NCI-H2196 treated with DMSO at 0.1 percent for 48 hours (cell line): Measurements from ENCODE around the gene EHMT1.
A peak's percentile ranks its signal among the peaks of the same experiment; 100 is the strongest.

Experiments
- DNase-seq: peaks from one replicate; lab custom pipeline; 2025; ENCODE audit not compliant: unreplicated experiment; lab: John Stamatoyannopoulos, UW

The EHMT1 gene

GRCh38 chr9:137781906-137782585 lies 163.2 kb downstream of the EHMT1 start:
- no peak for DNase-seq

- DNase-seq, result no peak
Observed at GRCh38 chr9:137783521-137783920, 164.7 kb downstream of the EHMT1 start.

DNA sequence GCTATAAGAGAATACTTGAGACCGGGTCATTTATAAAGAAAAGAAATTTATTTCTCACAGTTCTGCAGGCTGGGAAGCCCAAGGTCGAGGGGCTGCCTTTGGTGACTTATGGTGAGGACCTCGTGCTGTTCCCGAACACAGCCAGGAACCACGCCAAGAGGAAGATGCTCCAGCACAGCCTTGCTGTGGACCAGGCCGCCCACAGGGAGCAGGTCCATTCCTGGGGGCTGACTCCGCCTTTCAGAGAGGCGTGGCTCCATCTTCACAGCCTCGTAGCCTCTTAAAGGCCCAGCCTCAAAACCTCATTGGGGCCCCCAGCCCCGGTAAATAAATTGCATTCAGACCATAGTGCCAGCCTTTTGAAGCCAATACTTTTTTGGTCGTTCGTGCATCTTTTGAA lies 165.2 kb downstream of the EHMT1 start:
- no peak for DNase-seq

DNA sequence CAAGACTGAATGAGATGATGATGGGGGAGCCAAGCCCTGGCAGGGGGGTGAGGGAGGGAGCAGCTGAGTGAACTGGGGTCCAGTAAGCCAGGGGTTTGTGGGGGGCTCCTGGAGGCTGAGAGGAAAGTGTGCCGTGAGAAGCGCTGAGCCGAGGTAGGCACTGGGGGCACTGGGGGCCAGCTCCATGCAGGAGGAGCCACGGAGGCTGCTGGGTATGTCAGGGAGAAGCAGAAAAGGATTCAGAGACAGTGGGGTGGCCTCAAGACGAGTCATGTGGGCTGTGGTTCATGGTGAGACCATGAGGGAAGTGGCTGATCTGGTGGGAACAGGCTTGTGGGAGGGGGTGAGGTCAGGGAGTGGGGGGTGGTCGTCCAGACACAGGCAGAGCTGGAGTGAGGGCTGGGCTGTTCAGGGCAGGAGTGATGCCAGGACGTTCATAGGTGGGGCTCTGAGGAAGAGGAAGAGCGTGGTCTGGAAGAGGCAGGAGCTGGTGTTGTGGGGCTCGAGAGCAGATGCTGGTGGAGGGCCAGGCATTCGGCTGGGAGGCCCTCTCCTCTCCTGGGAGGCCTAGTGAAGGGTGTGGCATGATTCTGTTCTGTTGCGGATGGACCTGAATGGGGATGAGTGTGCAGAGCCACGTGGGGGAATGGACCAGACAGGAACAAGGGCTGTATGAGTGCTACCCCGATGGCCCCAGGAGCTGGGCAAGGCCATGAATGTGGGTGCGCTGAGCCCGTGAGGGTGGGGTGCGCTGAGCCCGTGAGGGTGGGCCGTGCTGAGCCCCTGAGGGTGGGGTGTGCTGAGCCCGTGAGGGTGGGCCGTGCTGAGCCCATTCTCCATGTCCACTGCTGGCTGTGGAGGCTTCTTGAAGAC lies 166.1 kb downstream of the EHMT1 start:
- DNase-seq, result no peak

DNA sequence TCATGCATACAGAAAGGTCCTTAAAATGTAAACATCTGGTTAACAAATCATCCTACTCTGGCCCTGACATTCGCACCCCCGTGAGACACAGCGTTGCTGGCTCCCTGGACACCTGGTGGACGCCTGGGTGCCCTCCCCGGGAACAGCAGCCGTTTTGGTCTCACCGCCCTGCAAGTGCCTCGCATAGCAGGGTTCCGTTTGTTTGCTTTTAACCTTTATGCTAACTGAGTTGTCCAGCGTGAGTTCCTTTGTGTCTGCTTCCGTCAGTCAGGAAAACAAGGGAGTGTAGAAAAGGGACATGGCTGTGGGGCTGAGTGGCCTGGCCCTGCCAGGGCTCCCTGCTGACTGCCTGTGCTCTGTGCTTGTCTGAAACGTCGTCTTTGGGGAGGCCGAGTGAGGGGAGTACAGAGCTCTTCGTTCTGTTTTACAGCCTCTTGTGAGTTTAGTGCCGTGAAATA lies 166.9 kb downstream of the EHMT1 start:
- peak; percentile 11 for DNase-seq

DNA sequence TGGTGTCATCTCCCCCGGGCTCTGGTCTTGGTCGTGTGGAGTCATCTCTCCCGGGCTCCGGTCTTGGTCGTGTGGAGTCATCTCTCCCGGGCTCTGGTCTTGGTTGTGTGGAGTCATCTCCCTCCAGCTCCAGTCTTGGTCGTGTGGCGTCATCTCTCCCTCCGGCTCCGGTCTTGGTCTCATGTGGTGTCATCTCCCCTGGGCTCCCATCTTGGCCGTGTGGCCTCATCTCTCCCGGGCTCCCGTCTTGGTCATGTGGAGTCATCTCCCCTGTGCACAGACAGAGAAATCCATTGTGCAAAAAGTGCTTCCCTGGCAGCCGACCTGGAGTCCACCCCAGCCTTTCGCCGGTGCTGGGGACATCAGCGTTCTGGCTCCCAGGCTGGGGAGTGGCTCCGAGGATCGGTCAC lies 167.7 kb downstream of the EHMT1 start:
- no peak for DNase-seq

DNA sequence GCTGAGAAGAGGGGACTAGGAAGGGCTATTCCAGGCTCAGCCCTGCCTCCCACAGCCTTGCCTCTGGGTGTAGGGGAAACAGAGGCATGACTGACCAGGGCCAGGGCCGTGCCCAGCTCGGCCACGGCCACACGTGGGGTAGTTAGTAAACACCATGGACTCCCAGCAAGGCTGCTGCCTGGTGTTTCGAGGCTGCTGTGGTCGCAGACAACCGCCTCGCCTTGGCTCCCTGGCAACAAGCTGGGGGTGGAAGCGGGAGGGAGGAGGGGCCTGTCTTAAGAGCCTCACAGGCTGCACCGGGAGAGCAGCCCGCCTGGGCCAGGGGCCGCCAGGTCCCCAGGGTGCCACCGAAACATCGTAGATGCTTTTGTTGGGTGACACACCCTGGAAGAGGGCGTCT lies 168.6 kb downstream of the EHMT1 start:
- no peak for DNase-seq

DNA sequence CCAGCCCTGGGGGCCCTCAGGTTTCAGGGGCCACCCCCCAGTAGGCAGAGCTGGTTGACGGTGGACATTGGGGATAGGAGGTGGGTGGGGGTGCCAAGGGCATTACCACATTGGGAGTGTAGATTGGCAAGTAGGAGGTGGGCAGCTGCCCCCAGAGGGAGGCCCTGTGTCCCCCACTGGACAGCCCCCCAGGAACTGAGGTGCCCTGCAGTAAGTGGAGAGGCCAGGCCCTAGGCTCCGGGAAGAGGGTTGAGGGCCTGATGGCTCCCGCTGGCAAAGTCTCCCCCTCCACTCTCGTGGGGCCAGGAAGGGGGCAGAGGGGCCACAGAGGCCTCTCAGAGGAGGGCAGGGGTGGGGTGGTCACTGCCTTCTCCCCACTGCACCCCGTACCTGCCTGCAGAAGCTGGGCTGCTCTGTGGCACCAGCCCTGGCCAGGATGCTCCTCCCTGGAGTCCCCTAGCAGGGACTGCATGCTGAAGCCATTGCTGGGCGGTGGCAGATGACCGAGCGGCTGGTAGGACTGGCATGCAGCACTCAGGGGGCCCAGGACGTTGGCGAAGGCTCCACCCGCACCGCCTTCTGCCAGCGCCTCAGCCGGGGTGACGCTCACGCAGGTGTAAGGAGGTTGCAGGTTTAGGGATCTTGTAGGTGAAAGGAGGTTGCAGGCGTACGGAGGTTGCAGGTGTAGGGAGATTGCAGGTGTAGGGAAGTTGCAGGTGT lies 169.1 kb downstream of the EHMT1 start:
- no peak for DNase-seq

DNA sequence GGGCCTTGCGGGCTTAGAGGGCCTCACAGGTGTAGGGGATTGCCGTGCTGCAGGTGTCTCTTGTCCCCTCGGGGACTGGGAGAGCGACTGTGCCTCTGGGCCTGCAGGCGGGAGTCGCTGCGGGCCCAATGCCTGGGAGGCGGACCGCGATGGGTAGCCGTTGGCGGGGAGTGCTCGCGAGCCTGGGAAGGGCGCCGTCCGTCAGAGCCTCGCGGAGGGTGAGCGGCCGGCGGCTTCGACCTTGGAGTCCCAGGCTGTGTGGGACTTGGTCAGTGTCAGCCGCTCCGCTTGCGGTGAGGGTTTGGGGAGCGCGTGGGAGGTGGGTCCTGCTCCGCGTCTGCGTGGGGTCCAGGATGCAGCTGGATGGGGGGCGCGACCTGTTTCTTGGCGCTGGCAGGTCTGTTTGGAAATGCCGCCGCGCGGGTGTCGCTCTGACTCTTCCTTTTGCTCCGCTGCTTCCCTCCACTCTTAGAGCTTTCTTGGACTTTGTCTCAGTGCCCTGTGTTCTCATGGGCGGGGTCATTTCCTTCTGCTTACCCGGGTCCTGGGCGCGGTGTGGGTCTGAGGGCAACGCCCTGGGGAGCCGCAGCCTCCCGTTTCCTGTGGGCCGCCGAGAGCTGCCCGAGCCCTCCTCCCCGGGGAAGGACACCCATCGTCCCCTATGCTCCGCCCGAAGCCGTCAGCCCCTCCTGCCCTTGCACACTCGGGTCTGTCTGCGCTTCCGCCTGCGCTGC lies 169.9 kb downstream of the EHMT1 start:
- no peak for DNase-seq

DNA sequence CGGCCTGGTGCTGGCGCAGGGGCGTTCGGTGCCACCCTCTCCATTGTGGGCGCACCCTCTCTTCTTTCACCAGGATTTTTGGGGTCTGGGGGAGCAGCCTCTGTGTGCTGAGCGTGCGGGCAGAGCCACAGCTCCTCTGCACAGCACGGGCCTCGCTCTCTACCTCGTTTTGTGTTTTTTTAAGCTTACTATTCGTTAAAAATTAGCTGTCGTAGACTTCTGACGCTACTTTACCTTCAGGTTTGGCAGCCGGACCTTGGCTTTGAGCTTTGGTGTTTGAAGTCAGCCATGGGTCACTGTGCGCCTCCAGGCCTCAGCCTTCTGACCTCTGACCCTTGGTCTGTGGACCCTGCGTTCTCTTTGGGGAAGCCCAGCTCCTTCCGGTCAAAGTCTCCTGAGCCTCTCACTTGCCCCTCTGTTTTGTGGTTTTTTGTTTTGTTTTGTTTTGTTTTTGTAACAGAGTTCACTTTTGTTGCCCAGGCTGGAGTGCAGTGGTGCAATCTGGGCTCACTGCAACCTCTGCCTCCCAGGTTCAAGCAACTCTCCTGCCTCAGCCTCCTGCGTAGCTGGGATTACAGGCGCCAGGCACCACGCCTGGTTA lies 170.6 kb downstream of the EHMT1 start:
- no peak for DNase-seq

- no peak for DNase-seq
Observed at GRCh38 chr9:137791947-137792346, 173.1 kb downstream of the EHMT1 start.

DNA sequence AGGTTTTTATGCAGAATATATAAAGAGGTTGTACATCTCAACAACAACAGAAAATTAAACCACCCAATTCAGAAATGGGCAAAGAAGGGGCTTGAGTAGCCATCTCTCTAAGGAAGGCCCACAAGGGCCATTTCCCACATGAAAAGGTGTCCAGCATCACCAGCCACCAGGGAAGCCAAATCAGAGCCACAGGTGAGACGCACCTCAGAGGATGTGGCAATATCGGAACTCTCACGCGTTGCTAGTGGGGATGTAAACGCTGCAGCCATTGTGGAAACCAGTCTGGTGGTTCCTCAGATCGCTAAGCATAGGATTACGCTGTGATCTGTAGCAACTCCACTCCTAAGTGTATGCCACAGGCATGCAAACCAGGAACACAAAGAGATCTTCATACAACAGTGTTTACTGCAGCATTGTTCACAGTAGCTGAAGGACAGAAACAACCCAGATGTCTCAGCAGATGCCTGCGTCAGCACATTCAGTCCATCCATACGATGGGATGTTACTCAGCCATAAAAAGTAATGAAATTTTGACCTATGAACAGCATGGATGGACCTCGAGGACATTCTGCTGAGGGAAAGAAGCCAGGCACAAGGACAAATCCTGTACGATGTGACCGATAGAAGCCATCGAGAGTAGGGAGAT lies 174.5 kb downstream of the EHMT1 start:
- no peak for DNase-seq

DNA sequence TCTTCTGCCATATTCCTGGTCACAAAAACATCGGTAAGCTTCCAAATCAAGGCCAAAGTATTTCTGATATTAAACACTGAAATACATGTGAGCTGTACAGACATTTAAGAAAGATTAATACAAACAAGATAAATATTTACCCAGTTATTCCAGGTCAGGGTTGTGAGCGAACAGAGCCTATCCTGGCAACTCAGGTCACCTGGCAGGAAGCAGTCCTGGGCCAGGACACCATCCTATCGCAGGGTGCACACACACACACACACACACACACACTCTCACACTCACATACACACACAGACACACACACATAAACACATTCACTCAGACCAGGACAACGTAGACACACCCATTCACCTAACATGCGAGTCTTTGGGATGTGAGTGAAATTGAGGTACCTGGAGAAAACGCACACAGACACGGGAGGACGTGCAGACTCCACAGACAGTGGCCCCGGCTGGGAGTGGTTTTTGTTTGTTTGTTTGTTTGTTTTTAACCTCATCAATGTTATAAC lies 176.4 kb downstream of the EHMT1 start:
- DNase-seq, result no peak

DNA sequence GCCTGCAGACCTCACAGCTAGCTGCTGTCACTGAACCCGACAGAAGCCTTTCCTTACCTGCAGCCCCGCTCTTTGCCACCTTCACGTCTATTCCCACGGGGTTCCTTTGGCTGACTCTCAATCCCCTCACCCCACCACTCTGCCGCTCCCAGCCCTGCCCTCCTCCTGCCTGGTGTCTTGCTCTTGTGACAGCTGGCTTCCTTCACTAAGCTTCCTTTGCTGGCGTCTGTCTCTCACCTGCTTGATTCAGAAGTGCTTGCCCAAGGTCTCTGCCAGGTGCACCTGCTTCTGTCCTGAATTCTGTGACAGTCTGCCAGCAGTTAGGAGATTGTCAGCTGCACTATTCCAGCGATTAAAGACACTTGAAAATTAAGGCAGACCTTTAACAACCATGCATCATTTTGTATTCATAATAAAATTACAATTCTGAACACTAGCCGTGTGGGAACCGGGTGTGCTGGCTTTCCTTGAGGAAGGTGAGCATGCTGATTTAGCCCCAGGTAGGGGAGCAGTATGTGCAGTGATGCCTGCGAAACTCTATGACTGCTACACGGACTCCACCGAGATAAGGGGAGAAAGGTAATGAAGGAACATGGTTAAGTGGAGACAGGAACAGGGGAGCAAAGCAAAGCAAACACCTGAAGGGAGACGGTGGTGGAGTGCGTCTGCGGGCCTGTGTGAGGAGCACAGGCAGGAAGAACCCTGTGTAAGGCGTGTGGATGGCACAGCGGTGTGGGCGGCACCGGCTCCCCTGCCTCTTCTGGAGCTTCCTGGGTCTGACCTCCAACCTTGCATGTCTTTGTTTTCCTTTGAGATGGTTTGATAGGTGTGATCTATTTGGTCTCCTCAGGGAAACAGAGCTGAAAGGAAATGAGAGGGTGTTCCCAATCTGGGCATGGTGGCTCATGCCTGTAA lies 178.7 kb downstream of the EHMT1 start:
- DNase-seq, result peak; percentile 42

- no peak for DNase-seq
Observed at GRCh38 chr9:137798142-137798541, 179.3 kb downstream of the EHMT1 start.

- peak; percentile 26 for DNase-seq
Observed at GRCh38 chr9:137798901-137799629, 180.3 kb downstream of the EHMT1 start.

GRCh38 chr9:137799630-137799983 lies 180.8 kb downstream of the EHMT1 start:
- DNase-seq, result no peak
